IPS DF 6.9 (cell line): ENCODE measurements around the gene CELF6.

Experiments used
- DNase-seq: peaks from one replicate; pipeline ENCODE4 v3.0.0-alpha.2; 2013; ENCODE audit warnings: low read depth, low spot score
- H3K27ac ChIP-seq: one replicate; pipeline ENCODE4 v1.5.1; 2013; ENCODE audit warnings: low read length, control low read depth
- H3K27me3 ChIP-seq: 2 replicates; pipeline ENCODE4 v1.6.1; 2013; ENCODE audit warnings: mild to moderate bottlenecking, low read length; ENCODE audit not compliant: control insufficient read depth, insufficient read depth
- H3K36me3 ChIP-seq: 2 replicates; pipeline ENCODE4 v1.6.1; 2013; ENCODE audit warnings: low read length; ENCODE audit not compliant: control insufficient read depth, insufficient read depth
- H3K4me1 ChIP-seq: 2 replicates; pipeline ENCODE4 v1.6.1; 2013; ENCODE audit warnings: low read length; ENCODE audit not compliant: control insufficient read depth, insufficient read depth
- H3K4me3 ChIP-seq: 2 replicates; pipeline ENCODE4 v1.5.1; 2013; ENCODE audit warnings: mild to moderate bottlenecking, low read length
- H3K9me3 ChIP-seq: 2 replicates; pipeline ENCODE4 v1.6.1; 2013; ENCODE audit warnings: low read length, inconsistent platforms; ENCODE audit not compliant: control insufficient read depth, insufficient read depth
- WGBS: extraction: QIAGEN DNeasy Blood & Tissue Kit; methylation state at CpG from one replicate; pipeline ENCODE4 v1.1.7; 2013; ENCODE audit warnings: mixed read lengths, missing lambda C conversion rate; ENCODE audit not compliant: insufficient read length, insufficient coverage; 5-methylcytosine and 5-hydroxymethylcytosine counted together

CELF6 gene

DNA sequence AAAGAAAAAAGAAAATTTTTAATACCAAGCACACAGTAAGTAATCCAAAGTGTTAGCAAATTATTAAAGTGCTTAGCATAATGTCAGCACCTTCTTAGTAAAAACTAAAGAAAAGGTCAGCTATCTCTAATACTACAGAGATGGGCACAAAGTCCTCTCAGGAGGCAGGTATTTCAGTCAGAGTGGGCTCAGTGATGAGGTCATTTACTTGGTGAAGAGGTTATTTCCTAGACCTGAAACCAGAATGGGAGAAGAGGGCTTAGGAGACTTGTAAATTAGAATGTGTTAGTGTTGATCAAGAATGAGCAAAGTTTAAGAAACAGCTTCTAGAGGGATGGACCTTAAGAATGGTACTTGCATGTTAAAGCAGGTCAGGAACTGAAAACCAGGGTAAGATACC lies 80.3 kb downstream of the CELF6 start:
- Histone ChIP-seq H3K27ac (no peak overlapping the region), H3K9me3 (no peaks in the 10 kb centered on the region), H3K27me3 (peaks cover 1% of the 10 kb centered on the region; the same call in 1 of the 2 replicates), H3K36me3 (peaks cover 10% of the 10 kb centered on the region; the same call in 1 of the 2 replicates), H3K4me3 (no peak overlapping the region), H3K4me1 (peaks cover 5% of the 10 kb centered on the region)
- DNase-seq, result no peak

DNA sequence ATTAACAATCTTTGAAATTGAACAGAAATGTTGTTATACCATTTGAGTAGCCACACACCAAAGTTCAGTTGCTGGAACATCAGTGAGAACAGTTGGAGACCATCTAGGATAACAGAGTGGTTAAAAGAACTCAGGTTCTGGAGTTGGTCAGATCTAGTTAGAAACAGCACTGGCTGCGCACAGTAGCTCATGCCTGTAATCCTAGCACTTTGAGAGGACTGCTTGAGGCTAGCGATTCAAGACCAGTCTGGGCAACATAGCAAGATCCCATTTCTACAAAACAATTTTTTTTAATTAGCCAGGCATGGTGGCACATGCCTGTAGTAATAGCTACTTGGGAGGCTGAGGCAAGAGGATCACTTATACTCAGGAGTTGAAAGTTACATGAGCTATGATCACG lies 81.4 kb downstream of the CELF6 start:
- Histone ChIP-seq H3K9me3 (no peaks in the 10 kb centered on the region), H3K27me3 (no peaks in the 10 kb centered on the region; the same call in 1 of the 2 replicates), H3K27ac (no peak overlapping the region), H3K4me1 (peaks cover 5% of the 10 kb centered on the region), H3K4me3 (no peak overlapping the region), H3K36me3 (peaks cover 10% of the 10 kb centered on the region; the same call in 1 of the 2 replicates)
- WGBS, result no CpG with 5 or more reads among the region's 3 CpGs
- DNase-seq, result no peak

DNA sequence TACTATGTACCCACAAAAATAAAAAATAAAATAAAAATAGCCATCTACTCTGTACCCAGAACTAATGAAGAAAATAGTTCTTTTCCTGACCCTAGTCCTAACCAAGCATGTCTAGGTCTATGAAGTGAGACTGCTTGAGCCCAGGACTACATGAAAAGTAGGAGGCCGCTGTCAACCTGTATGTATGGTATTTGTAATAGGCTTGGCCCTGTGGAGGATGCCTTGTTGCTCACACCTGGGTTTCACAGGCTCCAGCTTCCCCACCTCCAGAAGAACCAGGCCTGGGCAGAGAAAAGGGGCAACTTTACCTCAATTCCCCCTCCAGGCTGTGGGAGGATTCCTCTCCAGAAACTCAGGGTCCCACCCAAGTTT lies 82.1 kb downstream of the CELF6 start:
- H3K9me3 ChIP-seq, result no peaks in the 10 kb centered on the region
- no peak overlapping the region for H3K27ac ChIP-seq
- no peaks in the 10 kb centered on the region; the same call in 1 of the 2 replicates for H3K27me3 ChIP-seq
- H3K4me1 ChIP-seq, result peaks cover 5% of the 10 kb centered on the region
- WGBS, result no CpG with 5 or more reads among the region's 1 CpG
- peaks cover 8% of the 10 kb centered on the region; the same call in 1 of the 2 replicates for H3K36me3 ChIP-seq
- no peak for DNase-seq
- no peak overlapping the region for H3K4me3 ChIP-seq

DNA sequence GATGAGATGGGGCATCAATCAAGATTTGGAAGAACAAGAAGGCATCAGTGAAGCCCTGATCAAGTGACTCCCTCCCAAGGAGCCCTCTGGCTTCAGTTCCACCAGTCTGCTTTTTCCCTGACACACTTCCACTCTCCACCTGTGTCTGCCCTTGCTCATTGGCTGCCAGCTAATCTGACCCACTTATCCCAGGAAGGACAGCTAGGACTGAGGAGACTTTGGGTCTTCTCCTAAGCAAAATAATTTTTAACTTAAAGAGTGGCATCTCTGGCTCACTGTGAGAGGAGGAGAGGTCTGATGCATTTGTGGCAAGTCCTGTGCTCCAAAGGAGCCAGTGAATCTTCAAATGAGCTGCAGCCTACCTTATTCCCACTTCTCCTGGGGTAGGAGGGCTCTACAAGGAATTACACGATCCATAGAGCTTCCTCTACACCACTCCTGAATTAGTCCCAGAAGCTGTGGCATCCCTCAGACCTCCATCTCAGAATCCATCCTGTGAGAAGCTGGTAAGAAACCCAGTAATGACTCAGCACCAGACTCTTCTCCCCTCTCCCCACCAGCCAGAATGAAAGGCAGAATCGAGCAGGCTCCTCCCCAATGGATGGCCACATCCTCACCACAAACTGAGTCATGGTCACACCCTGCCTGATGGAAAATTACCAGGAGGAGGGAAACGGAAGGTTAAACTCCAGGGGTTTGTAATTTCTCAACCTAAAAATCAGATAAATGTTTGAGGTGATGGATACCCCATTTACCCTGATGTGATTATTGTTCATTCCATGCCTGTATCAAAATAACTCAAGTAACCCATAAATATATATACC lies 82.7 kb downstream of the CELF6 start:
- Histone ChIP-seq H3K9me3 (no peaks in the 10 kb centered on the region), H3K27me3 (no peaks in the 10 kb centered on the region; the same call in 1 of the 2 replicates), H3K27ac (no peak overlapping the region), H3K4me1 (peaks cover 5% of the 10 kb centered on the region), H3K36me3 (peaks cover 8% of the 10 kb centered on the region; the same call in 1 of the 2 replicates), H3K4me3 (no peak overlapping the region)
- no peak for DNase-seq
- no CpG with 5 or more reads among the region's 3 CpGs for WGBS

DNA sequence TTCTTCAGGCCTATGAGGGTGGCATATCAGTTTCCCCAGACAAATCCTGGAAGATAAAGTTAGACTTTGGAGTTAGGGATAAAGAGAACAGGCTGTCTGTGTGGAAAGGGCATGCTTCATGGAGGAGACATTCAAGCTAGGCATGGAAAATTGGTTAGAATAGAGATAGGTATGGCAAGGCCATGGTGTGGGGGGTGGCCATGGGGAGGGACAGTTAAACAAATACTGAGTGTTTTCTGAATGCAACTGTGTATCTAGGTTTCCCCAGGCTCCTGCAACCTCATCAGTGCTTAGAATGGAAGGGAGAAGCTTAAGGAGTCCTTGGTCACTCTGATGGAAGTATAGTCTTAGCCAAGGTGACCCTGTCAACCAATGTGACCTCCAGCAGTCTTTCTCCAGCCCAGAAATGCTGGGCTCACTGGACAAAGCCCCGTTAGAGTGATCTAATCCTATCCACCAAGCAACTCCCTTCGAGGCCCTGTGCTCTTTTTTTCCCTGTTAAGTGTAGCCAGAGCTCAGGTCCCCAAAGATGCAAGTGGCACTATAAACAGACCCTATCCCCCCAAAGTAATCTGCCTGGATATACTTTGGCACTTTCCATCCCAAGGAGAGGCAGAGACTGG lies 83.5 kb downstream of the CELF6 start:
- WGBS, result no CpG with 5 or more reads among the region's 2 CpGs
- Histone ChIP-seq H3K9me3 (no peaks in the 10 kb centered on the region), H3K4me1 (peaks cover 5% of the 10 kb centered on the region), H3K27me3 (no peaks in the 10 kb centered on the region; the same call in 1 of the 2 replicates), H3K27ac (no peak overlapping the region), H3K4me3 (no peak overlapping the region), H3K36me3 (peaks cover 6% of the 10 kb centered on the region; the same call in 1 of the 2 replicates)
- no peak for DNase-seq

- H3K4me3 ChIP-seq, result no peak overlapping the region
- no CpG with 5 or more reads among the region's 4 CpGs for WGBS
- H3K9me3 ChIP-seq, result no peaks in the 10 kb centered on the region
Observed at GRCh38 chr15:72235298-72235697, 84.7 kb downstream of the CELF6 start.

More at GRCh38 chr15:72235298-72235697, 84.7 kb downstream of the CELF6 start:
- Histone ChIP-seq H3K36me3 (no peaks in the 10 kb centered on the region), H3K27ac (no peak overlapping the region), H3K27me3 (no peaks in the 10 kb centered on the region), H3K4me1 (peaks cover 5% of the 10 kb centered on the region)
- DNase-seq, result no peak
